HG03196 (cell line): ENCODE measurements around the gene CLASP1.
"Not testable (repeated sequence)": the region's sequence is repeated elsewhere in the genome, so short reads cannot be mapped to it uniquely, and the experiment has no call there.

Experiments used
- ATAC-seq: cut with Tn5 transposase; IDR thresholded peaks from one replicate; pipeline ENCODE4 v1.9.1; 2021; ENCODE audit not compliant: unreplicated experiment

Gene CLASP1

DNA sequence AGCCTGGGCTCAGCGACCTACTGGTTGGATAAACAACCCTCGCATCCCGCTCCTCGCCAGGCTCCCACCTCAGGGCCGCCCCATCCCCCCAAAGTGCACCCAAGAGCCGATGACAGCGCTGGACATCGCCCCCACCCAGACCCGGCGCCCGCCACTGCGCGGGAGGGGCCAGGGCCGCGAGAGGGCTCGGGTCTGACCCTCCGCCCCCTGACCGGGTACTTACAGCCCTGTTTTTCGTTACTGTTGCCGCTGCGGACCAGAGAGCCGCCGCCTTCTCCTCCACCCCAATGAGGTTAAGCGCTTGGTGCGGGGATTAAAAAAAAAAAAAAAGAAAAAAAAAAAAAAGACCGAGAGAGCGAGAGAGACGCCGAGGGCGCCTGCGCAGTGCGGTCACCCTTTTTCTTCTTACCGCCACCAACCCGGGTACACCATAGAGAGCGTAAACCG, at the start of gene CLASP1:
Gene CLASP1 (minus strand): TSS at position 314 of the 447 bp plus-strand sequence. CDS start 43,567 bp downstream, outside the sequence.
- ATAC-seq: peak; percentile 28

DNA sequence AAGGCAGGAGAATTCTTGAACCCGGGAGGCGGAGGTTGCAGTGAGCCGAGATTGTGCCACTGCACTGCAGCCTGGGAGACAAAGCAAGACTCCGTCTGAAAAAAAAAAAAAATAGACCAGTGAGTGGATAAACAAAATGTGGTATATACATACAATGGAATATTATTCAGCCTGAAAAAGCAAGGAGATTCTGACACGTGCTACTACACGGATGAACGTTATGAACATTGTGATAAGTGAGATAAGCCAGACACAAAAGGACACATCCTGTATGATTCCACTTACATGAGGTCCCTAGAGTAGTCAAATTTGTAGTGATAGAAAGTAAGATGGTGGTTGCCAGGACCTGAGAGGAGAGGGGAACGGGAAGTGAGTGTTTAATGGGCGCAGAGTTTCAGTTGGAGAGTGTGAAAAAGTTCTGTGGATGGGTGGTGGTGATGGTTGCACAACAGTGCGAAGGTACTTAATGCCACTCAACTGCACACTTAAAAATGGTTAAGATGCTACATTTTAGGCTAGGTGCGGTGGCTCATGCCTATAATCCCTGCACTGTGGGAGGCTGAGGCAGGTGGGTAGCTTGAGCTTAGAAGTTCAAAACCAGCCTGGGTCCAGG, 49.2 kb upstream of the CLASP1 start:
- ATAC-seq: no peak

DNA sequence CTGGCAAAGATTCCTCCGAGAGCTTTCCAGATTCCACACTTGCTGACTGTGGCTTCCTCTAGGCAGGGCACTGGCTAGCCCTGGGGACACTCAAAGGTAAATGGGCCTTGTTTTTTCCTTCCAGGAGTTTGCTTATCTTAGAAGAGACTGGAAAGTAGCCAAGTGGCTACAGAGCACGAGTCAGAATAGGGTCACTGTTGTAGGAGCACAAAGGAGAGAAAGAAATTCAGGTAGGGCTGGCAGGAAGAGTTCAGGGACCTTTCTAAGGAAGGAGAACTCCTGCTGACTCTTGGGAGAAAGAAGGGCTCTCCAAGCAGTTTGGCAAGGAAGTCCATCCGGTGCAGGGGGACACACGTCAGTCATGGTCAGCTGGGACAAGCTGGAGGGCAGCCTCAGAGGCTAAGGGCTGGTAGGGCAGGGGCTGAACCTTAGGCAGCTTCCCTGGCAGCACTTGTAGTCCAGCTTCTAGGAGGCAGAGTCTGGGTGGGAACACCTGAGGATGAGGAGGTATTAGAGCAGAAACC, 47.9 kb upstream of the CLASP1 start:
- ATAC-seq: no peak

DNA sequence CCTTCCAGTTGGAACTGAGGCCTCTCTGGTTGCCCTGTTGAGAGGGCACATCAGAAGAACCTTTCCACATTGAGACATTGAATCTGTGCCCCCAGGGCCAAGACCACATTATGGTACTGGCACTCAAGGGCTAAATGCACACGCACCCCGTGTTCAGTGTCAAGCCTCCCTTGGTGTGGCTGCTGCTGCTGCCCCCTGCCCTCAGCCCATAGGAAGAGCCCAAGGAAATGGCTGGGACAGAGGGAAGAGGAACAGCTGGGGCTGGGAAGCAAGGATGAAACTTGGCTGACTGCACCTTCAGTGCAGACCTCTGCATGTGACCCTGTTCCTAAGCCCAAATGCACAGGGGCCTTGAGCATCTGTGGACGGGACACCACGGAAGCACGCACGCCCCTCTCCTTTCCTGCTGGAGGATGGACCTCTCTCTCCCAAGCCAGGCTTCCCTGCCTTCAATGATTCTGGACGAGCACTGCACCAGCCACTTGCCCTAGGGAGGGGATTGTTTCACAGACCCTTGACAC, 47.2 kb upstream of the CLASP1 start:
- no peak for ATAC-seq

DNA sequence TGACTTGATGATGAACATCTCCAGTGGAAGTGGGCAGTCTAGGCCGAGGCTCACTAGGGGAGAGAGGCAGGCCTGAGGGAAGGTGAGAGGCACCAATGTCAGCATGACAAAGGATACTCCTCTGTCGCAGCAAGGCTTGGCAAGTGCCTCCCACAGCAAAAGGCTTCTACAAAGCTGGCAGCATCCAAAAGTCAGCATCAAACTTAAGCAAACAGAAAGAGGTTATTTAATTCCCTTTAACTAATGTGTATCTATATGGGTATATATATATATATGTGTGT, 45.8 kb upstream of the CLASP1 start:
- ATAC-seq: no peak

DNA sequence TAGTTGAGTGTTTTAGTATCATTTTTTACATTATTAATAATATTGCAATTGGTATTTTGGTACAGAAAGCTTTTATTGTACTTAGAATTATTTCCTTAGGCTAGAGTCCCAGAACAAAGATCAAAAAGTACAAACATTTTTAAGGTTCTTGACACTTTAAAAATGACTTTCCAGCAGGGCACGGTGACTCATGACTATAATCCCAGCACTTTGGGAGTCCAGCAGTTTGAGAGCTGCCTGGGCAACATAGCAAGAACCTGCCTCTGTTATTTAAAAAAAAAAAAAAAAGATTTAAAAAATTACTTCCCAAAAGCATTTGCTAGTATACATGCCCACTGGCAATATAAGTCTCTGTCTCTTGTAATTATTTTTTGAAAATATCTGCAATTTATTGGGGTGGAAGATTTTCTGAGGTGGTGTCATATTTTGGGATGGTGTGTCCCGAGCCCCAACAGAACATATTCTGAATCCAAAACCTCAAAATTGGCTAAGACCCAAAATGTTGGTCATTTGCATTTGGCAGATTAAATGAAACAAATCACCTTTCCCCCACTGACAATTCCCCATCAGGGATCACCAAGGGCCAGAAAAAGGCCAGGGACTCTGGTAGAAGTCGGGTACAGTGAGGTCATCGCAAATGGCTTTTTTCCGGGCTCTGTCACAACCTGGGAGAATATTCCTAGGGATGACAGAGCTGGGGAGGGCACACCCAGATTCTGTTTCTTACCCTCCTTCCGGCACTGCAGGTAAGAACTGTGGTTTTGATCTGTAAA, 45.3 kb upstream of the CLASP1 start:
- ATAC-seq: no peak

DNA sequence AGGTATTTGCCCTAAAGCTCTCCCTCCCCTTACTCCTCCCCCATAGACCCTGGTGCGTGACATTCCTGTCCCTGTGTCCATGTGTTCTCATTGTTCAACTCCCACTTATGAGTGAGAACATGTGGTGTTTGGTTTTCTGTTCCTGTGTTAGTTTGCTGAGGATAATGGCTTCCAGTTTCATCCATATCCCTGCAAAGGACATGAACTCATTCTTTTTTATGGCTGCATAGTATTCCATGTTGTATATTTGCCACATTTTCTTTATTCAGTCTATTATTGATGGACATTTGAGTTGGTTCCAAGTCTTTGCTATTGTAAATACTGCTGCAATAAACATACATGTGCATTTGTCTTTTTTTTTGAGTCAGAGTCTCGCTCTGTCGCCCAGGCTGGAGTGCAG, 41.3 kb upstream of the CLASP1 start:
- not testable (repeated sequence) for ATAC-seq

DNA sequence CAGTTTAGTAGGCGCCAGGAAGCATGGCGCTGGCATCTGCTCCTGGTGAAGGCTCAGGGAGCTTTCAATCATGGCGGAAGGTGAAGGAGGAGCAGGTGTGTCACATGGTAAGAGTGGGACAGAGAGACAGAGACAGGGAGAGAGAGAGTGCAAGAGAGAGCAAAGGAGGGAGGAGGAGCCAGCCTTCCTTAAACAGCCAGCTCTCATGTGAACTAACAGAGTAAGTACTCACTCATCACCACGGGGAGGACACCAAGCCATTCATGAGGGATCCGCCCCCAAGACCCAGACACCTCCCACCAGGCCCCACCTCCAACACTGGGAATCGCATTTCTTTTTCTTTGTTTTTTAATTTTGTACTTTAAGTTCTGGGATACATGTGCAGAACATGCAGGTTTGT, 40.8 kb upstream of the CLASP1 start:
- ATAC-seq: no peak

DNA sequence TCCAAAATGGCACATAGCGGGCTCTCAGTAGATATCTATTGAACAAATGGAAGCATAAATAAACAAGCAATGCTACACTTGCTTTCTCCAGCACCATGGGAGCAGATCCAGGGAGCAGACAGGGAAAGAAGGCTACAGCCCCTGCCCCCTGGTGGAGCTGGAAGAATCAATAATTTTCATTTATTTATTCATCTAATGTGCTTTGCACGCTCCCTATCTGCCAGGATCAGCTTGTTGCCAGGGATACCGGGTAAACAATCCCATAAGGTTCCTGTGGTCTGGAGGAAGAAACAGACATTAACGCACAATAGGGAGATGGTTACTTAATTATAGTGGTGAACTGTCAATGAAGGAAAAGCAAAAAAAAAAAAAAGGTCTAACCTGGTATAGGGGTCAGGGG, 40.1 kb upstream of the CLASP1 start:
- ATAC-seq: no peak

DNA sequence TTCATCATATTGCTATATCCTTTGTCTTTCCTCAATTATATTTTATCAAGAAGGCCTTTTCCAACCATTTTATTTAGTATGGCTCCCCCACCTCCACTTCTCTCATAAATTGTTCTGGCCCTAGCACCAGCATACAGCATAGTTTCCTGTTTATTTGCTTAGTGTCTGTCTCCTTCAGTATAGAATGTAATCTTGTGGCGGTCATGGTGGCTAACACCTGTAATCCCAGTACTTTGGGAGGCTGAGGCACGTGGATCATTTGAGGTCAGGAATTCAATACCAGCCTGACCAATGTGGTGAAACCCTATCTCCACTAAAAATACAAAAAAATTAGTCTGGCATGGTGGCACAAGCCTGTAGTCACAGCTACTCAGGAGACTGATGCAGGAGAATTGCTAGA, 39.6 kb upstream of the CLASP1 start:
- no peak for ATAC-seq

DNA sequence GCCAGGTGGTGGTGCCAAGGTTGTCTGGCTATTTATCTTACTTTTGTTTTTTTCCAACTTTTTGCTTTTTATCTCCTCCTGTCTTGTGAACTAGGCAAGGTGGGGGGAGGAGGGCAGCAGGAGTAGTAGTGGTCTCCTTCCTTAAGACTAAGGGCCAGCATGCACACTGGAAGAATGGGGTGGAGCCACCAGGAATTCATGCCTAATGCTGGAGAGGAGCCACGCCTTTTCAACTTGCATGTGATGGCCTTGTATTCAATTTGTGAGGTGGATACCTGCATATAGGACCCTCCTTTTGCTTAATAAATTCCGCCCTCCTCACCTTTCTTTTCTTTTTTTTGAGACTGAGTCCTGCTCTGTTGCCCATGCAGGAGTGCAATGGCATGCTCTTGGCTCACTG, 37.6 kb upstream of the CLASP1 start:
- no peak for ATAC-seq

DNA sequence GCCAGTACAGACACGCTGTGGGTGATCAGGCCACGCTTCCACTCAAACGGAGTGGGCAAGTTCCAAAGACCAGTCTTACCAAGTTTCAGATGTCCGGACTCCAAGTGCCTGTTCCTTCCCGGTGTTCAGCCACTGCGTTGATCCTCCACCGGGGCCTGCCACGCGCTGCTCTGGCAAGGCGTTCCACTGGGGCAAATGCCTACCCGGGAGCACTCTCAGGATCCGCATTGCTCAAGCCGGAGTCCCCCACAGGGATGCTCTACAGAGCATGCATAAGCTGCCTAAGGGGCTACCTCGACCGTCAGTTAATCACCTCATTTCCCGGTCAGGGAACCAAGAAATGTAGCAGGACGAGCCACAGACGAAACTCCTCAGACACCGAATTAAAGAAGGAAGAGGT, 37.0 kb upstream of the CLASP1 start:
- no peak for ATAC-seq

DNA sequence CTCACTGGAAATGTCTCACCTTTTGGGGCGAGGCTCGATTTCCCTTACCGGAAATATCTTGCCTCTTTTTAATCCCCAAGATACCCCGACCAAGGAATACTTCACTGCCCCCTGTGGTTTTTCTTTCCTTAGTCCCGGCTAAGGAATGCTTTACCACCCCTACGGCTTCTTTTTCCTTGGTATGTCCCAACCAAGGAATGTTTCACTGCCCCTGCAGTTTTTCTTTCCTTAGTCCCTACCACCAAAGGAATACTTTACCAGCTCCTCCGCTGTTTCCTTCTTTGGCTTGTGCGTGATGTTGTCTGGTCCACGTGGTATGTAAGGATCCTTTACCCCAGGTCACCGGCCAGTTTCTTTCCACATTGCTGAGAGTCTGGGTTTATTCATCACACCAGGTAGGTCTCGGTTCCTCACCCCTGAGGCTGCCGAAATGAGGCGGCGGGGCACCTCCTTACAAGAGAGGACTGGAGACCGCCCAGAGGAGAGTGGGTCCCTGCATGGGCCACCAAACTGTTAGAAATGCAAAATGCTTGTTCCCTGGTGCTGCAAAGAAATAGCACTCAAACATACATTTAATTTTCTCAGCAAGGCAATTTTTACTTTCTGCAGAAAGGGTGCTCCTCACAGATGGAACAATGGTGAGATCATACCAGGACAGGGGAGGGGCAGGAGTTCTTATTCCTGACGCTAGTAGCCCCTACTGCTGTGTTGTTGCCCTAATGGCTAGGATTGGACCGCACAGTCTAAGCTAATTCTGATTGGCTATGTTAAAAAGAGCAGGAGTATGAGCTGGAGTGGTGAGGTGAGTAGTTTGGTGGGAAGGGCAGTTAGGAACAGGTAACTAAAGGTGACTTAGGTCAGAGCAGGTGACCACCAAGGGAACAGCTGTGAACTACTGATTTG, 33.4 kb upstream of the CLASP1 start:
- no peak for ATAC-seq

DNA sequence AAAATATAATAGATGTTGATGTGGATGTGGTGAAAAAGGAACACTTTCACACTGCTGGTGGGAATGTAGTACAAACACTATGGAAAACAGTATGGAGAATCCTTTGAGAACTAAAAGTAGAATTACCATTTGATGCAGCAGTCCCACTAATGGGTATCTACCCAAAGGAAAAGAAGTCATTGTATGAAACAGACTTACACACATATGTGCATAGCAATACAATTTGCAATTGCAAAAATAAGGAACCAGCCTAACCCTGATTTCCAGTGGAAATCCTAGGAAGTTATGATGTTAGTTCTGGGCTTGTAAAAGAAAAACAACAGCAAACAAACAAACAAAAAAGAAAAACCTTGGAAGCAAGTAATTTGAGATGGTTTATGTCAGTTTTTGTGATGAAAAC, 28.6 kb upstream of the CLASP1 start:
- no peak for ATAC-seq

DNA sequence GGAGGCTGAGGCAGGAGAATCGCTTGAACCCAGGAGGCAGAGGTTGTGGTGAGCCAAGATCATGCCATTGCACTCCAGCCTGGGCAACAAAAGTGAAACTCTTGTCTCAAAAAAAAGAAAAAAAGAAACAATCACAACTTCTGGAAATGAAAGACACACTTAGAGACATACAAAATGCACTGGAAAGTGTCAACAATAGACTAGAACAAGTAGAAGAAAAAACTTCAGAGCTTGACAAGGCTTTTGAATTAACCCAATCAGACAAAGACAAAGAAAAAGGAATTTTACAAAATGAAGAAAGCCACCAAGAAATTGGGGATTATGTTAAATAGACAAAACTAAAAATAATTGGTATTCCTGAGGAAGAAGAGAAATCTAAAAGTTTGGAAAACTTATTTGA, 22.4 kb upstream of the CLASP1 start:
- ATAC-seq: not testable (repeated sequence)

DNA sequence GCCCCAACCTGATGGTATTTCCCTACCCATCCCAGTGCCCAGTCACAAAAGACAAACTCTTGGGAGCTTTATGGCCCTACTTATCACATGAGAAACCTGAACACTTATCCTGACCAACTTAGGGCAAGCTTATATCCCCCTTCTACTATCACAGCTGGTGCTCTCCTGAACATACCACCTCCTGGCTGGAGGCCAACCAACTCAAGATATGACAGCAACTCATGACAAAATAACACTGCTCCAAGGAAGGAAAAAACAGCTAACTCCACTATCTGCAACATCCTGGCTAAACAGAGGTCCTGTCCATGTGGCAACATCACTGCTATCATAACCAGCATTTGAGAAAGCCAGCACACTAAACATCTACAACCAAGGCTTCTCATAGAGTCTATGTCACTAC, 20.9 kb upstream of the CLASP1 start:
- no peak for ATAC-seq

DNA sequence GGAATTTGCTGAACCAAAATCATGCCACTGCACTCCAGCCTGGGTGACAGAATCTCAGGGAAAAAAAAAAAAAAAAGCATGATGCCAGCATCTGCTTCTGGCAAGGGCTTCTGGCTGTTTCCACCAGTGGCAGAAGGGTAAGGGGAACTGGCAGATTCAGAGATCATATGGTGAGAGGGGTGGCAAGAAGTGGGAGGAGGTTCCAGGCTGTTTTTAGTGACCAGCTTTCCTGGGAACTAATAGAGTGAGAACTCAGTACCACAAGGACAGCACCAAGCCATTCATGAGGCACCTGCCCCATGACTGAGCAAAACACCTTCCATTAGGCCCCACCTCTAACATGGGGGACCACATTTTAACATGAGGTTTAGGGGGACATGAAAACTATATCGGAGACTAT, 18.4 kb upstream of the CLASP1 start:
- no peak for ATAC-seq

DNA sequence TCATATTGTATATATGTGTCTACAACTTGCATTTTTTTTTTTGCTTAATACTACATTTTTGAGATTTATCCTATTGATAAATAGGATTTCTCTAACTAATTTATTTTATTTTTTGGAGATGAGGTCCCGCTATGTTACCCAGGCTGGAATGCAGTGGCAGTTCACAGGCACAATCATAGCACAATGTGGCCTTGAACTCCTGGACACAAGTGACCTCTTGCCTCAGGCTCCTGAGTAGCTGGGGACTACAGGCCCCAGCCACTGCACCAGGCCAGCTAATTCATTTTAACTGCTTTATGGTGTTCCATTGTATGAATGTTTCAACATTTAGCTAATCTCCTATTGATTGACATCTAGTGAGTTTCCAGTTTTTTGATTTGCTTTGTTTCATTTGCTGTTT, 16.8 kb upstream of the CLASP1 start:
- ATAC-seq: no peak

DNA sequence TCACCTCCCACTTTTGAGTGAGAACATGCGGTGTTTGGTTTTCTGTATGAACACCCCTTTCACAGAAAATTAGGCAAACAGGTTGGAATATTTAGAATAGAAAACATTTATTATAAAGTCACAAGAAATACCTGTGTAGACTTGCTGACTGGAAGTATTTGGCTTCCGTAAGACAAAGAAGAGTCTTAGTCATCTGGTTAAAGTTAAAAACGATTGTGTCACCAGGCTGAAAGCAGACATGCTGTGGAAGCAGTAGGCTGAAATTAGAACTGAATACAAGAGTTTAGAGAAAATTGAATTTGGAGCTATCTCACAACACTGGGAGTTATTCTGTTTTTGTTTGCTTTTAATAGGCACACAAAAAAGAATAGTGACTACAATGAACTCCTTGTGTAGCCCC, 16.2 kb upstream of the CLASP1 start:
- no peak for ATAC-seq

DNA sequence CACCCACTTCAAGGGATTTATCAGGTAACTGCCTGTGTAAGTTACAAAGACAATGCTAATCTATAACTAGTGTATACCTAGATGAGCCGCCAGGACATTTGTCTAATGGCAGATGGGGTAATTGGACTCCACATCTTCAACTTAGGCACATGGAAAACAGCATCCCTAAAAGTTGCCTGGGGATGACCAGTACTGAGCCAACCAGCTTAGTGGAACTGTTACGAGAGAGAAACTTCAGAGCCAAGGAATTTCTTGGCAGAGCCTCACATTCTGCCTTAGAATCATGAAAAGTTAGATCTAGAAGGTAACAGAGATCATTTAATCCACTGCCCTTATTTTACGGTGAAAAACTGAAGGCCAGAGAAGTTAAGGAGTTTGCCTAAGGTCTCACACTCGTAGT, 15.5 kb upstream of the CLASP1 start:
- ATAC-seq: no peak

DNA sequence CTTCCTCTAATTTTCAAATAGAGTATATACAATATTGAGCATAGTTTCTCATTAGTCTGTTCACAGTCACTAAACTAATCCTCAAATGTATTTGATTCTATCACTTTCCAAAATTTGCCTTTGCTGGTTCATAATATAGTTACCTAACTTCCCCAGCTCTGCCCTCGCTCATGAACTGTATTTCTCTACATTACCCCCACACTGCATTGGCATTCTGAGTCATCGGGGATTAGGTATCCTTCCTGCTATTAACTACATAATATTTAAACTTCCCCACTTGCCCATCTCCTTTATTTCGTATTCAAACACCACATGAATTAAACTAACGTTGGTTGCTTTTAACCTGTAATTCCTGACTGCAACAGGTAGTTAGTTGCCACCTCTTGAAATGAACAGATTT, 14.8 kb upstream of the CLASP1 start:
- ATAC-seq: no peak

DNA sequence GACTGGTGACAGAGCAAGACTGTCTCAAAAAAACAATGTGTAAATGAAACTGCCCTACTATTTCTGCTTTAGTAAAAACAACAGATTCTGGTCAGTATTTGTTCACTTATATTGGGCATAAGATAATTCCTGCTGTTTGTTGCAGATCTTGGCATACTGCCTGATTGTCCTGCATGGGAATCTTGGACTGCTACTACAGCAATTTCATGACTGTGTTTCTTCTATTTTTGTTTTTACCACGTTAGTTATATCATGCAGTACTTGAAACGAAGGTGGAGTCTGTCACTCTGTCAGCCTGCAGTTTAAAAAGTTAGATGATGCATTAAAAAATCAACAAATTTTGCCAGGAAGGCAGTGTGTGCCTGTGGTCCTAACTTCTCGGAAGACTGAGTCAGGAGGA, 14.2 kb upstream of the CLASP1 start:
- no peak for ATAC-seq
